Fibroblast of pulmonary artery (primary cell): ENCODE results near the gene BPIFB1.

ENCODE experiments used
- DNase-seq: peaks from one replicate; pipeline ENCODE4 v3.0.0-alpha.2; 2010; ENCODE audit warnings: low read depth
- H3K4me3 ChIP-seq: replicated peaks from 2 replicates; pipeline ENCODE4 v1.5.1; 2011; ENCODE audit warnings: low read depth, mild to moderate bottlenecking, control low read depth, low read length, moderate library complexity
- TF ChIP-seq, protein P1 (sequence below): IDR thresholded peaks from 2 replicates; pipeline ENCODE4 v1.5.1; 2011; ENCODE audit warnings: mild to moderate bottlenecking, control low read depth, low read length, inconsistent platforms; ENCODE audit errors: missing control alignments

BPIFB1 gene

DNA sequence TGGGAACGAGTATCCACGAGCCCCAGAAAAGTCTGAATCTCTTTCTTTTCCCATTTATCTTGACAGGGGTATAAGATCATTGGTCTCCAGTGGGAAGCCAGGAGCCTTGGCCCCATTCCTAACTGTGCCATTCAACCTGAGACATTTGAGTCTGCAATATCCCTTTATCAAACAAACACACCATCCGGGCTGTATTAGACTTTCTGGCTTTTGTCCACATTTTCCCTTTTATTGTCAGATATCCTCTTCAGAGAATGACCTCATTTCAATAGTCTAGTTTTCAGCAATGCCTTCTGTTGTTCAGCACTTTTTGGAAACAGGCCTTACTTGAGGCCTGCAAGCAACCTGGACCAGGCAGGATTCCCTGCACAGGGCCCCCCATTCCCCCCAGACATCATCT is 31.5 kb upstream of the BPIFB1 start:
- TF ChIP-seq, protein P1, sequence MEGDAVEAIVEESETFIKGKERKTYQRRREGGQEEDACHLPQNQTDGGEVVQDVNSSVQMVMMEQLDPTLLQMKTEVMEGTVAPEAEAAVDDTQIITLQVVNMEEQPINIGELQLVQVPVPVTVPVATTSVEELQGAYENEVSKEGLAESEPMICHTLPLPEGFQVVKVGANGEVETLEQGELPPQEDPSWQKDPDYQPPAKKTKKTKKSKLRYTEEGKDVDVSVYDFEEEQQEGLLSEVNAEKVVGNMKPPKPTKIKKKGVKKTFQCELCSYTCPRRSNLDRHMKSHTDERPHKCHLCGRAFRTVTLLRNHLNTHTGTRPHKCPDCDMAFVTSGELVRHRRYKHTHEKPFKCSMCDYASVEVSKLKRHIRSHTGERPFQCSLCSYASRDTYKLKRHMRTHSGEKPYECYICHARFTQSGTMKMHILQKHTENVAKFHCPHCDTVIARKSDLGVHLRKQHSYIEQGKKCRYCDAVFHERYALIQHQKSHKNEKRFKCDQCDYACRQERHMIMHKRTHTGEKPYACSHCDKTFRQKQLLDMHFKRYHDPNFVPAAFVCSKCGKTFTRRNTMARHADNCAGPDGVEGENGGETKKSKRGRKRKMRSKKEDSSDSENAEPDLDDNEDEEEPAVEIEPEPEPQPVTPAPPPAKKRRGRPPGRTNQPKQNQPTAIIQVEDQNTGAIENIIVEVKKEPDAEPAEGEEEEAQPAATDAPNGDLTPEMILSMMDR: no peak
- no peak overlapping the region for H3K4me3 ChIP-seq
- no peak for DNase-seq

DNA sequence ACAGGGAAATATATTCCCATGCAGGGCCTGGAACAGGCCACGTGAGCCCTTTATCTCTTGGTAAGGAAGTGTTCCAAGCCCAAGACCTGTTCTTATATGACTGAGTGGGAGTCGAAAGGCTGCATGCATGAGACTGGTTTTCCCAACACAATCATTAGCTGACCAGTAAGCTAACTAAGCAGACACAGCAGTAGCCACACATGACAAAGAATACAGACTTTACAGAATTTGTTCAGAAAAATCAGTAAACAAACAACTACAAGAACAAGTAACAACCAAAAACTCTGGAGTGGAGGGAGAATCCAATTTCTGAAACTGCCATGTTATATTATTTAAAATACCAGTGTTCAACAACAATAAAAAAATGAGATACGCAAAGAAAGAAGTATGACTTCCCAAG is 30.6 kb upstream of the BPIFB1 start:
- TF ChIP-seq, protein P1: no peak
- DNase-seq: no peak
- no peak overlapping the region for H3K4me3 ChIP-seq

DNA sequence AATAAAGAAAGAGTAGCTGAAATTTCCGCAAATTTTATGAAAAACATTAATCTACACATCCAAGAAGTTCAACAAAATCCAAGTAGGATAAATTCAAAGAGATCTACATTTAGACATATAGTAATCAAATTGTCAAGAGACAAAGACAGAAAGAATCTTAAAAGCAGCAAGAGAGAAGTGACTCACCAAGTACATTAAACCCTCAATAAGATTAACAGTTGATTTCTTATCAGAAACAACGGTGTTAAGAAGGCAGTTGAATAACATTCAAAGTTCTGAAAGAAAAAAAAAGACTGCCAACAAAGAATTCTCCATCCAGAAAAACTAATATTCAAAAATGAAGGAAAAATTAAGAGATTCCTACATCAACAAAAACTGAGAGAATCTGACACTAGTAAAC is 28.0 kb upstream of the BPIFB1 start:
- no peak for DNase-seq
- TF ChIP-seq, protein P1: no peak
- H3K4me3 ChIP-seq: no peak overlapping the region

DNA sequence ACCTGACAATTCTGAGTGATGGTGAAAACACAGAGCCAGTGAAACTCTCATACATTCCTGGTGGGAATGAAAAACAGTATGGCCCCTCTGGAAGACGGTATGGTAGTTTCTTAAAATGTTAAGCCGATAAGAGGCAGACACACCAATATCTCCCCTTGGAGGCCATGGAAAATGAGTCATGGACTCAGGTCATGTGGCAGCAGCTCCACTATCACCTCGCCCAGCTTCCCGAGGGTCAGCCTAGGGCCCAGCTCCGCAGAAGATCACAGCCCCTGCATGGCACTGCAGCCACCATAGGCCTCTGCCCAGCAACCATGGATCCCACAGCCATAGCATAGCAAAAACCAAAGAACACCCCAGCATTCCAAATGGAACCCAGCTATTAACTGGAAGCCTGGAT is 25.8 kb upstream of the BPIFB1 start:
- no peak overlapping the region for H3K4me3 ChIP-seq
- DNase-seq: no peak
- TF ChIP-seq, protein P1: no peak

DNA sequence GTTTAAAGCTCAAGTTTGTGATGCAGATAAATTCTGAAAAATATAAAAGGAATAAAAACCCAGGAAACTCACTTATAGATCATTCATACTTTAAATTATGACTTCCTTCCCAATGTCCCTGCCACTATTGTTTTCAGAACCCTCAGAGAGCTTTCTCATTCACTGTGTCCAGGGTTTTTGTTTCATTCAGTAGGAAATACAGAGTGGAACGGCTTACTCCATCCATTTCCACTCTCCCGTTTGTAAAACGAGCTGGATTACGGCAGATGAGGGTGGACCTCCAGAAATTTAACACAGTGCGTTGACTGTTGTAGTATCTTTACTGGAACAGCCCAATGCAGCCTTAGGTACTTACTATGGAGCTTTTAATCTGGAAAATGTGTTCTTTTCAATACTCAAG is 23.6 kb upstream of the BPIFB1 start:
- no peak for DNase-seq
- TF ChIP-seq, protein P1: no peak
- H3K4me3 ChIP-seq: no peak overlapping the region

DNA sequence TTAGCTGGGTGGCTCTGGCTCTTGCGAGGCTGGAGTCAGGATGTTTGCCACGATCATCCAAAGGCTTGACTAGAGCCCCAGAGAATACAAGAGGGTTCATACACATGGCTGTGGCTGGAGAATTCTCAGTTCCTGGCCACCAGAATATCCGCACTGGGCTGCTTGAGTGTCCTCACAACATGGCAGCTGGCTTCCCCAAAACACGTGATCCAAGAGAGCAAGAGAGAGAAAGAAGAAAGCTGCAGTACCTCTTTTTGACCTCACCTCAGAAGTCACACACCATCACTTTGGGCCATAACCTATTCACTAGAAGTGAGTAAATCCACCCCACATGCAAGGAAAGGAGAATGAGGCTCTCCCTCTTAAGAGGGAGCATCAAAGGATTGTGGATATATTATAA is 21.5 kb upstream of the BPIFB1 start:
- DNase-seq: no peak
- no peak overlapping the region for H3K4me3 ChIP-seq
- TF ChIP-seq, protein P1: no peak

DNA sequence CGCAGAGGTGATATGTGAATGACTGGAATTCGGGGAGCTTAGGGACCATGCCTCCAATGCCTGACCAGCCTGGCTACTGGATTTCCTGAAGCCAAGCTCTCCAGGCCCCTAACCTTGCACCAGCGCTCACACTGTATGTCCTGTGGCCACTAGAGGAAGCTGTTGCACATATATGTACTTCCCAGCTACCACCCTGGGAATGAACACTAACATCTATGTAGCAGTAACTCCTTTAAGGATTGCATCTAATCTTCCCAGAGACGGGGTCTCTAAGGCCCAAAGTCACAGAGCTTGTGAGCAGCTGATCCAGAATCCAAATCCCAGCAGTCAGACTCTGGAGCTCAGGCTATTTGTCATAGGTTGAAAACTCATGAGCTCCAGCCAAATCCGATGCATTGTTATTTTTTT is 20.4 kb upstream of the BPIFB1 start:
- TF ChIP-seq, protein P1: peak; percentile 74
- H3K4me3 ChIP-seq: no peak overlapping the region
- peak; percentile 65 for DNase-seq
